B cell (primary cell): ENCODE measurements around the gene COMT. TPM values are rescaled to one million over a fixed set of nuclear protein-coding genes. Genes with fewer than 3 reads are reported as not detected.

Experiments used
- ATAC-seq: fragments of 200-7000 bp; cut with Tn5 transposase; one replicate; pipeline ENCODE4 v1.10.0; 2021; ENCODE audit warnings: low read depth, mild to moderate bottlenecking, moderate number of reproducible peaks, moderate library complexity
- CTCF ChIA-PET: fragments of 350-600 bp; sonication (Branson Sonifier 250); formaldehyde crosslinking; loops from one replicate; lab custom pipeline; 2021; ENCODE audit warnings: antibody characterized with exemption, inconsistent platforms; lab: Charles Lee
- POLR2A ChIA-PET: fragments of 350-600 bp; sonication (Branson Sonifier 250); formaldehyde crosslinking; loops from one replicate; lab custom pipeline; 2021; ENCODE audit warnings: antibody characterized with exemption; lab: Charles Lee
- DNase-seq: peaks from one replicate; pipeline ENCODE4 v3.0.0; 2013
- H2AFZ ChIP-seq: 2 replicates; pipeline ENCODE4 v1.6.1; 2012; ENCODE audit warnings: mild to moderate bottlenecking, low read depth, low read length; ENCODE audit not compliant: insufficient read depth, poor library complexity, severe bottlenecking
- H3K27ac ChIP-seq, 2 donors: 1 replicate in 1 of 2; 2 replicates in 1 of 2; pipeline ENCODE4 v1.5.1; 2012 to 2013; ENCODE audit warnings: low read length in 2 of 2, mild to moderate bottlenecking in 2 of 2, moderate library complexity in 1 of 2
- H3K27me3 ChIP-seq, 4 experiments: fragments of 200-600 bp in 1 of 4; sonication (generic) in 1 of 4; replicated peaks in 1 of 4; 1 replicate in 2 of 4; 2 replicates in 2 of 4; pipeline versions ENCODE4 v1.6.1 to v1.7.0; 2013 to 2016; ENCODE audit warnings: low read length in 3 of 4, mild to moderate bottlenecking in 2 of 4, mixed read lengths in 1 of 4, moderate library complexity in 1 of 4; ENCODE audit not compliant: insufficient read depth in 4 of 4, control insufficient read depth in 3 of 4; ENCODE audit errors: control extremely low read depth in 1 of 4
- H3K36me3 ChIP-seq, 2 experiments: replicated peaks in 1 of 2; 1 replicate in 1 of 2; 2 replicates in 1 of 2; pipeline versions ENCODE4 v1.6.1 to v1.7.1; 2013; ENCODE audit warnings: low read length in 1 of 2; ENCODE audit not compliant: insufficient read depth in 2 of 2, control insufficient read depth in 1 of 2; ENCODE audit errors: control extremely low read depth in 1 of 2, extremely low read depth in 1 of 2
- H3K4me1 ChIP-seq, 2 donors: fragments of 200-600 bp in 1 of 2; sonication (generic) in 1 of 2; 1 replicate in 1 of 2; 2 replicates in 1 of 2; pipeline versions ENCODE4 v1.5.1 to v1.6.1; 2013 to 2017; ENCODE audit warnings: low read length in 2 of 2; ENCODE audit not compliant: control insufficient read depth in 2 of 2, insufficient read depth in 2 of 2
- H3K4me2 ChIP-seq: replicated peaks from 2 replicates; pipeline ENCODE3; 2012; ENCODE audit warnings: mild to moderate bottlenecking, low read depth, low read length; ENCODE audit not compliant: poor library complexity, severe bottlenecking
- H3K4me3 ChIP-seq, 5 experiments: fragments of 200-600 bp in 1 of 5; sonication (generic) in 1 of 5; 1 replicate in 3 of 5; 2 replicates in 2 of 5; pipeline versions ENCODE4 v1.5.1 to v1.7.0; 2011 to 2016; ENCODE audit warnings: low read length in 4 of 5, mild to moderate bottlenecking in 4 of 5, low read depth in 2 of 5, control low read depth in 1 of 5, moderate library complexity in 1 of 5; ENCODE audit not compliant: insufficient read depth in 1 of 5; ENCODE audit errors: control extremely low read depth in 1 of 5, extremely low read depth in 1 of 5
- H3K79me2 ChIP-seq: fragments of 200-600 bp; sonication (generic); one replicate; pipeline ENCODE4 v1.6.0; 2016; ENCODE audit warnings: low read length; ENCODE audit not compliant: control insufficient read depth, insufficient read depth
- H3K9ac ChIP-seq: fragments of 200-600 bp; sonication (generic); 2 replicates; pipeline ENCODE4 v1.6.1; 2017; ENCODE audit warnings: mild to moderate bottlenecking, low read length, moderate library complexity
- H3K9me3 ChIP-seq, 3 donors: one replicate each; pipeline versions ENCODE4 v1.6.1 to v1.7.1; 2013; ENCODE audit warnings: low read length in 2 of 3; ENCODE audit not compliant: control insufficient read depth in 2 of 3, insufficient read depth in 1 of 3; ENCODE audit errors: control extremely low read depth in 1 of 3
- H4K20me1 ChIP-seq: 2 replicates; pipeline ENCODE4 v1.6.0; 2012; ENCODE audit warnings: mild to moderate bottlenecking, low read length; ENCODE audit not compliant: insufficient read depth, control insufficient read depth, poor library complexity, severe bottlenecking
- H3K27ac Mint-ChIP-seq: one replicate; pipeline ENCODE4 v1.8.0; 2021; ENCODE audit warnings: mixed read lengths
- H3K27me3 Mint-ChIP-seq: one replicate; pipeline ENCODE4 v1.8.0; 2021; ENCODE audit warnings: mixed read lengths
- H3K4me1 Mint-ChIP-seq: one replicate; pipeline ENCODE4 v1.8.0; 2021; ENCODE audit warnings: mixed read lengths
- H3K4me3 Mint-ChIP-seq: one replicate; pipeline ENCODE4 v1.8.0; 2021; ENCODE audit warnings: mixed read lengths
- H3K9me3 Mint-ChIP-seq: one replicate; pipeline ENCODE4 v1.8.0; 2022; ENCODE audit warnings: mixed read lengths; ENCODE audit not compliant: insufficient read depth
- EZH2 ChIP-seq: IDR thresholded peaks from 2 replicates; pipeline ENCODE4 v1.6.1; 2012; ENCODE audit warnings: borderline replicate concordance, low read depth, mild to moderate bottlenecking, moderate library complexity, low read length; ENCODE audit not compliant: insufficient read depth, poor library complexity, severe bottlenecking
- WGBS: methylation state at CpG from one replicate; pipeline ENCODE4 v1.1.5; 2013; ENCODE audit warnings: missing lambda C conversion rate; ENCODE audit not compliant: insufficient coverage; 5-methylcytosine and 5-hydroxymethylcytosine counted together
- intact Hi-C: fragments of 100-400 bp; cut with micrococcal nuclease; formaldehyde crosslinking; loops from one replicate; pipeline ENCODE4 v1.10.0; 2022
- polyA plus RNA-seq: library from polyadenylated mRNA; depleted of rRNA; stranded (reverse); fragments of >200 nt; gene quantifications from 2 replicates; pipeline ENCODE4 v1.2.3, GENCODE V29; 2012
- total RNA-seq, 2 donors: library from RNA; stranded (reverse); fragments of 120-200 nt in 1 of 2; gene quantifications; 1 replicate in 1 of 2; 2 replicates in 1 of 2; pipeline versions ENCODE4 v1.2.3 to v1.2.4, GENCODE V29; 2013 to 2022
- TF ChIP-seq, protein P1 (sequence below): fragments of 200-600 bp; IDR thresholded peaks from one replicate; pipeline ENCODE4 v1.8.0; 2022; ENCODE audit warnings: antibody characterized with exemption, mild to moderate bottlenecking

The COMT gene
- total and polyA plus RNA-seq, 2 donors (not counting 1 experiment from before 2014, with no cell fraction given): 32.6 to 58.3 TPM

DNA sequence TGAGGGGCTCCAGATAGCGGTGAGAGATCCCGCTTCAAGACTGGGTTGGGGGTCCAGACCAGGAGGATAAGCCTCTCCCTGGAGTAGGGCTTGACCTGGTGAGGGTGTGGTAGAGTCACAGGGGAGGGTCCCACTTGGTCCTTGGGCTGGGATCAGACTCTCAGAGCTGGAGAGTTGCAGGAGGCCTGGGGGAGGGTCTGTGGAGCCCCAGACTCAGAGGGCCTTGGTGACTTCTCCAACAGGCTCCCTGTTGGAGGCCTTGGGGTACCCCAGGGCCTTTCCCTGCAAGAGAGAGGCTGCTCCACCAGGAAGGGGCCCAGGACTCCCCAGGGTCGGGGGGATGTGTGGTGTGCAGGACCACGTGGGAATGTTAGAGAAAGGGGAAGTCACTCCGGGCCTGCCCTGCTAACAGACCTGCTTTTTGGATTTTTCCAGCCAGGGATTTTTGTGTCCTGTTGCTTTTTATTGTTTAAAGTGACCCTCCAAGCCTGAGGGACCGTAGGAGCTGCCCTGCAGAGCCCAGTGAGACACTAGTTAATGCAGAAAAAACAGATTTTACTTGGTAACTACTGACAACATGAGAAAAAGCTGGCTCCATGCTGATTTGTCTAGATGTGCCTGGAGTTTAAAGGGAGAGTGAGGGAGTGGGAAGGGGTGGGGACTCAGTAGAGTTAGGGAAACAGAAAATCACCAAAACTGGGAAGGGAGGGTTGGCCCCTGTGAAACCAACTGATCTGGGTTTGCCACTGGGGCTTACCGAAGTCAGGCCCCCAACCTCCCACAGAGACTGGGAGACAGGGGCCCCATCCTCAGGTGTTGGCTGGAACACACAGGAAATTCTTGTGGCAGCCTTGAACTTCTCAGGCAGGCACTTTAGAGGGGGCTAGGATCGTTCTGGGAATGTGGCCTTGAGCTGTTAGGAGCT lies 847 bp downstream of the COMT start:
- peak; percentile 53 for DNase-seq
- Histone ChIP-seq H2AFZ (peak overlapping the region; percentile 91), H4K20me1 (no peaks in the 10 kb centered on the region), H3K4me2 (peak overlapping the region; percentile 94), H3K36me3 (no peaks in the 10 kb centered on the region), H3K27ac (peak overlapping the region; percentile 60 to 85), H3K79me2 (peaks cover 55% of the 10 kb centered on the region), H3K4me1 (peaks cover 26 to 36% of the 10 kb centered on the region in 2 donors), H3K9ac (peak overlapping the region; percentile 99), H3K9me3 (no peaks in the 10 kb centered on the region), H3K4me3 (peak overlapping the region; percentile 76 to 99 (median 83)), H3K27me3 (no peaks in the 10 kb centered on the region)
- WGBS: under 1% methylated on average over 8 of the region's 8 CpGs
- no peaks in the 10 kb centered on the region for H3K27me3 Mint-ChIP-seq
- TF ChIP-seq, protein P1, sequence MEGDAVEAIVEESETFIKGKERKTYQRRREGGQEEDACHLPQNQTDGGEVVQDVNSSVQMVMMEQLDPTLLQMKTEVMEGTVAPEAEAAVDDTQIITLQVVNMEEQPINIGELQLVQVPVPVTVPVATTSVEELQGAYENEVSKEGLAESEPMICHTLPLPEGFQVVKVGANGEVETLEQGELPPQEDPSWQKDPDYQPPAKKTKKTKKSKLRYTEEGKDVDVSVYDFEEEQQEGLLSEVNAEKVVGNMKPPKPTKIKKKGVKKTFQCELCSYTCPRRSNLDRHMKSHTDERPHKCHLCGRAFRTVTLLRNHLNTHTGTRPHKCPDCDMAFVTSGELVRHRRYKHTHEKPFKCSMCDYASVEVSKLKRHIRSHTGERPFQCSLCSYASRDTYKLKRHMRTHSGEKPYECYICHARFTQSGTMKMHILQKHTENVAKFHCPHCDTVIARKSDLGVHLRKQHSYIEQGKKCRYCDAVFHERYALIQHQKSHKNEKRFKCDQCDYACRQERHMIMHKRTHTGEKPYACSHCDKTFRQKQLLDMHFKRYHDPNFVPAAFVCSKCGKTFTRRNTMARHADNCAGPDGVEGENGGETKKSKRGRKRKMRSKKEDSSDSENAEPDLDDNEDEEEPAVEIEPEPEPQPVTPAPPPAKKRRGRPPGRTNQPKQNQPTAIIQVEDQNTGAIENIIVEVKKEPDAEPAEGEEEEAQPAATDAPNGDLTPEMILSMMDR: no peak
- no peak for TF ChIP-seq EZH2
- H3K4me1 Mint-ChIP-seq: peaks cover 45% of the 10 kb centered on the region
- H3K27ac Mint-ChIP-seq: peak overlapping the region; percentile 91
- H3K9me3 Mint-ChIP-seq: no peaks in the 10 kb centered on the region
- ATAC-seq: peak; percentile 32
- ChIA-PET POLR2A (interaction anchor here (0.5 kb wide), 1 partner anchor 102 kb away, joined by 6 read pairs; no protein-coding TSS in a partner anchor), CTCF (interaction anchor here (0.6 to 1.8 kb wide), 7 partner anchors 10 to 212 kb away, joined by 3 to 6 read pairs (median 4); no protein-coding TSS in a partner anchor)
- peak overlapping the region; percentile 94 for H3K4me3 Mint-ChIP-seq
- intact Hi-C loops: loop anchor here (5.0 kb wide), 1 partner anchor 50 kb away; no protein-coding TSS in a partner anchor
